Activated T-cell treated with anti-CD3 and anti-CD28 coated beads for 48 hours (primary cell): Measurements from ENCODE around the gene PPFIA4.

Experiments
- DNase-seq: peaks from one replicate; pipeline ENCODE4 v3.0.0-alpha.2; 2020; ENCODE audit warnings: low read depth

The PPFIA4 gene

DNA sequence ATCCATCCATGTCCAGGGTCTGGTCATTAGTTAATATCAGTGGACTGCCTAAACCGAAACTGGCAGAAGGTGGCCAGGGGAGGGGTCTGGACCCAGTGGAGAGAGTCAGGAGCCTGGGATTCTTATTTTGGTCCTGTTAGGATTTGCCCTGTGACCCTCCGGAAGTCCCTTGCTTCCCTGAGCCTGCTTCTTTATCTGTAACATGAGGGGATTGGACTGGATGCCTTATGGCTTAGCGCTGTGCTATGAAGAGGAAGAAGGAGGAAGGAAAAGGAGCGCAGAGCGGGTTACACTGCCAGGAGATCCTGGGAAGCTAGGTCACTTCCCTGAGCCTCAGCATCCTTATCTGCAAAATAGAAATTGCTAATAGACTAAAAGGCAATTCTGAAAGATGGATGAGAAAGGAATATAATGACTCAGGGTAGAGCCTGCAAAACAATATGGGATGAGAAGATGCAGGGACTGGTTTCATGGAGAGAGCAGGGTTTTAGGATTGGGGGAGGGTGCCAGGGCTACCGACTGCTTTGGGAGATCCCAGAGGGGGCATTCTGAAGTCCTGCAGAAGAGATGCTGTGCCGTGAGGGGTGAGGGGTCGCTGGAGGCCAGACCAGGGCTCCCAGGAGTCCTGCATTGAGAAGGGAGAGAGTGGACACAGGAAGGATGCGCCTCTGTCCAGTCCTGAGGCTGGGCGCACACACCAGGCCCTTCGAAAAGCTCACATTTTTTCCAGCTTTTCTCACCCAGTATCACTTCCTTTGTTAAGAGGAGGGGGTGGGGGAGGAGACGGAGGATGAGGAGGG, 100.8 kb downstream of the PPFIA4 start:
- no peak for DNase-seq

DNA sequence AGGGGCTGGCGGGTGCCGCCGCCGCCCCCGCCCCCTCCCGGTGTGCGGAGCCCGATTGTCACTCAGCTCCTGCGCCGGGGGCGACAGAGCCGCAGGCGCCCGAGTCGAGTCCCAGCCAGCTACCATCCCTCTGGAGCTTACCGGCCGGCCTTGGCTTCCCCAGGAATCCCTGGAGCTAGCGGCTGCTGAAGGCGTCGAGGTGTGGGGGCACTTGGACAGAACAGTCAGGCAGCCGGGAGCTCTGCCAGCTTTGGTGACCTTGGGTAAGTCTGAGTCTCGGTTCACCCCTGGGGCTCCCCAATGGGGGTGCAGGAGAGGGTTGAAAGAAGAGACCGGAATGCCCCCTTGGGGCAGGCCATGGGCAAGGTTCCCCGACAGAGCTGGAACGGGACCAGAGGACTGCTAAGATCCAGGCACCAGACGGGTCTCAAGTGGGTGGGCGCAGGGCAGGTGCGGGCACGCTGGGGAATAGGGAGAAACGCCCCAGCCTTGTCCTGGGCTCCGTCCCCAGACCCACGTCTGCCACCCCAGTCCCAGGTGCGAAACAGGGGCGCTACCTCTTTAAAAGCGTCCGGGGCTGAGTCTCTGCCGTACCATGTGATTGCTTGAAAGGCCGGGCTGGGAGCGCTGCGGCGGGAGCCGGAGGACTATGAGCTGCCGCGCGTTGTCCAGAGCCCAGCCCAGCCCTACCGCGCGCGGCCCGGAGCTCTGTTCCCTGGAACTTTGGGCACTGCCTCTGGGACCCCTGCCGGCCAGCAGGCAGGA, 101.6 kb downstream of the PPFIA4 start, which contains the start of gene ADORA1:
Gene ADORA1, plus strand, starts transcription at position 61 of the 765 bp plus-strand sequence. CDS start 1,116 bp downstream, outside the sequence.
- DNase-seq = no peak

DNA sequence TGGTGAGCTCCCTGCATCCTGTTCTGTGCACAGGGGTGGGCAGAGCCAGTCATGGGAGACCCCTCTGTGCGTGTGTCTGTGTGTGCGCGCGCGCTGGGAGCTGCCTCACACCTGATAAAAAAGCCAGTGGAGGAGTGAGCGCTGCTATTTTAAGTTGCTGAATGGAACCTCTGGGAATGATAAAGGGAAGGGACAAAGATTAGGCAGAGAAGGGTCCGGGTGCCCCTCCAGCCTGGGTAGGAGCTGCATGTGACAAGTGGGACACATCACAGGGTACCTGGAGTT, 102.1 kb downstream of the PPFIA4 start:
- DNase-seq = no peak
